NCI-H2227 (cell line): ENCODE results near the gene MTX1.
"Not testable (repeated sequence)": the region's sequence is repeated elsewhere in the genome, so short reads cannot be mapped to it uniquely, and the experiment has no call there.

Source experiments
- DNase-seq: peaks from one replicate; lab custom pipeline; 2025; ENCODE audit not compliant: unreplicated experiment; lab: John Stamatoyannopoulos, UW

Gene MTX1

DNA sequence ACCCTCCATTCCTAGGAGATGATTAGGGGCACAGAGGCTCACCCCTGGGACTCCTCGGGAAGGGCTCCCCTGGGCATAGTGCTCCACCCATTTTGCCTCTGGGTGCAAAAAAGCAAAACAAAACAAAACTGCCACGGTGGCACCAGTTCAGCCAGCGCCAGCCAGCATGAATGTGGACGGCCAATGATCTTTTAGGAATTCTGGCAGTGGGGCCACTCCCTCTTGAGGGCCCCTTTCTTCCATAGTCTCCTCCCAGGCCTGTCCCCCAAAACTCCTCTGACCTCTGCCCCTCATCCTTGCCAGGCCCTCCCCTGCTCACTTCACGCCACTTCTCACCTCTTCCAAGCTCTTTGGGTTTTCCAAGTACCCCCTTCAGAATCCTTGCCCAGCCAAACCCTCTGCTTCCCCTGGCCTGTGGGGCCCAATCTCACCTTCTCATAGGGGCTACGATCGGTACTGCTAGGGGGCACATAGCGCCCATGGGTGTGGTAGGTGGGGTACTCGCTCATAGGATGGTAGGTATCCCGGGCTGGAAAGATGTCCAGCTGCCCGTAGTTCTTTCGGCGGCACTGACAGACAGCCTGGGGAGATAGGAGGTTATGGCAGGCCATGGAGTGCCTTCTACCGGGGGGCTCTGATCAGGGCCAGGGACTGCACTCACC, 21.6 kb upstream of the MTX1 start:
- DNase-seq, result no peak

DNA sequence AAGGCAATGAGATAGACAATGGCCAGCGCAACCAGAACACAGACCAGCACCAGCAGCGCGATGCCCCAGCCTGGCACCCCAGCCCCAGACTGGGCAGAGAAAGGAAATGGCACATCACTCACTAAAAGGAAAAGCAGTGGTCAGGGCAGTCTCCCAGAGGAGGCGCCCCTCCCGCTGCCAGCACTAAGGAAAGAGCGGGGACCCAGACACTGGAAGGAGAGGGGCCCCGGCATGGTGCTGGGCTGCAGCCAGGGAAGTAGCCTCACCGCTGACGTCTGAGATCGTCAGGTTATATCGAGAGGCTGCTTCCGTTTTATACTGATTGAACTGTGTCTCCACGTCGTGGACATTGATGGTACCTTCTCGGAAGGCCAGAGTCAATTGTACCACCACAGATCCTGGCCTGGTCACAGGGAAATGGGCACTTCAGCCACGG, 21.0 kb upstream of the MTX1 start:
- DNase-seq, result no peak

GRCh38 chr1:155188268-155188667, 20.2 kb upstream of the MTX1 start:
- no peak for DNase-seq

DNA sequence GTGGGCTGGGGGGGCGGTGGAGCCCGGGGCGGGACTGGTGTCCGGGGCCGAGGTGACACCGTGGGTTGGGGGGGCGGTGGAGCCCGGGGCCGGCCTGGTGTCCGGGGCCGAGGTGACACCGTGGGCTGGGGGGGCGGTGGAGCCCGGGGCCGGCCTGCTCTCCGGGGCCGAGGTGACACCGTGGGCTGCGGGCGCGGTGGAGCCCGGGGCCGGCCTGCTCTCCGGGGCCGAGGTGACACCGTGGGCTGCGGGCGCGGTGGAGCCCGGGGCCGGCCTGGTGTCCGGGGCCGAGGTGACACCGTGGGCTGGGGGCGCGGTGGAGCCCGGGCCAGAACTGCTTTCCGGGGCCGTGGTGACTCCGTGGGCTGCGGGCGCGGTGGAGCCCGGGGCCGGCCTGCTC, 18.6 kb upstream of the MTX1 start:
- not testable (repeated sequence) for DNase-seq

- DNase-seq, result no peak
These were observed 16.6 kb upstream of the MTX1 start for GRCh38 chr1:155191904-155192303.

DNA sequence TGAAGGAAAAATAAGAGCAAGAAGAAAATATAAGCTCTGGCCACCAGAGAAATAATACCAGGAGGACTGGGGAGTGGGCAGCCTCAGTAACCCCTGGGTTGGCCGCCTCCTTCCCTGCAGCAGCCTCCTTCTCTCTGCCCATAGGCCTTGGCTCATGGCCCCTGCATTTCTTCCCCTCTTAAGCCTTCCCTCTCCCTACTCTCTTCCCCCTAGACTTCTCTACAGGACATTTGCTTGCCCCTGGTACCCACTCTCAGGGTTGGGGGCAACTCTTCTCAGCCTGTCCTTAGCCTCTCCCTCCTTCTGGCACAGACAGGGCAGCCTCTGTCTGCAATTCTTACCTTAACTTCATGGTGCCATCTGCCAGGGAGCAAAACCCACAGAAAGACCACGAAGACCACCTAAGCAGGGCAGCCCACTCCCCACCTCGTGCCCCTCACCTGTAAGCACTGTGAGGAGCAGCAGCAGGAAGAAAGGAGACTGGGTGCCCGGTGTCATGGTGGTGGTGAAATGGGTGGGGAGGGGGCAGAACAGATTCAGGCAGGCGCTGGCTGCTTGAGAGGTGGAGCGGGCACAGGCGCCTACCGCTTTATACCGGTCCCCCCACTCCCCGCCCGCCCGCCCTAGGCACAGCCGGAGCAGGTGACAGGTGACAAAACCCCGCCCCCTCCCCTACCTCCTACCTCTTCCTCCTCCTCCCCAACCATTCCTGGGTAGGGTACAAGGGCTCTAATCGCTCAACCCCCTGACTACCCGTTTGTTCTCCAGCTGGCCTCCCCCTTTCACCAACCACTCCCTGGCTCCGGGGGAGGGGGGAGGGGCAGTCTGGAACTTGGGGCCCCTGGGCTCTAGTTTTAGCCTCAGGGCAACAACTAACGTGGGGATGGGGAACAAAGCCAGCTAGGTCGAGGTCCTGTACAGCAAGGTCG, 15.9 kb upstream of the MTX1 start:
- DNase-seq, result no peak

GRCh38 chr1:155193275-155193990, 15.1 kb upstream of the MTX1 start:
- peak; percentile 92 for DNase-seq

DNA sequence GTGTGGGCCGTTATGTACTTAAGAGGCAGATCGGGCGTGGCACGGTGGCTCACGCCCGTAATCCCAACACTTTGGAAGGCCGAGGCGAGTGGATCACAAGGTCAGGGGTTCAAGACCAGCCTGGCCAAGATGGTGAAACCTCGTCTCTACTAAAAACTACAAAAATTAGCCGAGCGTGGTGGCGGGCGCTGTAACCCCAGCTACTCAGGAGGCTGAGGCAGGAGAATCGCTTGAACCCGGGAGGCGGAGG, 14.6 kb upstream of the MTX1 start:
- DNase-seq, result not testable (repeated sequence)

GRCh38 chr1:155195201-155196102, 13.0 kb upstream of the MTX1 start:
- peak; percentile 67 for DNase-seq

DNA sequence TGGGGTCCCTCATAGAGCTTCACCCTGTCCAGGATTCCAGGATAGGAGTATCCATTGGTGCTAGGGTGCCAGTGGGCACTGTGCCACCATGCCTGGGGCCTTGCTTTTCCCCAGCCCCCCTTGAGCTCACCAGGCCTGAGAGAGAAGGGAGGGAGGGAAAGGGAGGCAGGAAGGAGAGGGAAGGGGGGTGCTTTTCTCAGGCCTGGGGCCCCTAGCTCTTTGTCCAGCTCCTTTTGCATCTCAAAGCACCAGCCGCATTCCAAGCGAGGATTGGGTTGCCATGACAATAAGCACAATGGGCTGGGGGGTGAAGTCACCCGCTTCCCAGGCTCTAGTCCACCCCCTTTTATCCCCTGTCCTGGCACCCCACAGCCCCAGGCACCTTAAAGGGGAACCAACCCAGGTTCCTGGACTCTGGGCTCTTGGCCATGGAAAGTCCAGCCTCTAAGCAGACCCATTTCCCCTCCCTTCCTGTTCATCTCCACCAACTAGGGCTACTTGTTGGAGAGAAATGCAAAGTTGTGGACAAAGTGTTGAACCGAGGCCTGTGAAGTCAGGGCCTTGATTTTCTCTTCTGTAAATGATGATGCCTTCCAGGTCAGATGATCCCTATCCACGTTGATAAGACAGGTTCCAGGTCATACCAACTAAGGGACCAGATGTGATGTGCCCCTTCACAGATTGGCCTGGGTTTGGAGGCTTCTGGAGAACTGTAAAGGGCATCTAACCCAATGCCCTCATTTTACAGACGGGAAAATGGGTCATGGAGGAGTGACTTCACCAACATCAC, 12.2 kb upstream of the MTX1 start:
- peak; percentile 55 for DNase-seq

- no peak for DNase-seq
These were observed 11.4 kb upstream of the MTX1 start for GRCh38 chr1:155196893-155197638.

DNA sequence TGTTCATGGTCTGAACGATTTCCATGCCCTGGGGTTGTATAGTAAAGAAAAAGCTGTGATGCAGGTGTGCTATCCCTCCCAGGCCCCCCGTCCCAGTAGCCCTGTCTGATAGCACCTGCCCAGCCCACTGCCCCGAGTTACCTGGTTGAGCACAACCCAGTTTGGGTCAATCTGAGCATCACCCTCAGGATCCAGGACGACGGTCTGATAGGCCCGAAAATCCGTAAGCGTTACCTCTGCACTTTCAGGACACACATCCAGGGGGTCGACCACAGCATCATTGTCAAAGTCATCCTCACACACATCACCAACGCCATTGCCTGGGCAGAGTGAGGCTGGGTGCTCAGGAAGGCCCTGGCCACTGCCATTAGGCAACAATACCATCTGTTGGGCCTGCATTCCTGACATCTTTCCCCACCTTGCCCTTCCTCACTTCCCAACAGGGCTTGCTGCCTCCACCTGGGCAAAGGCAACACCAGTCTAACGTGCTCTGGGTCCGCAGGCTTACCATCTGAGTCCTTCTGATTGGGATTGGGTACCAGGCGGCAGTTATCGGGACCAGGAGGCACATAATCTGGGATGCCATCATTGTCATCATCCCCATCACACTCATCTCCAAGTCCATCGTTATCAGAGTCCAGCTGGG, 10.5 kb upstream of the MTX1 start:
- DNase-seq, result no peak

DNA sequence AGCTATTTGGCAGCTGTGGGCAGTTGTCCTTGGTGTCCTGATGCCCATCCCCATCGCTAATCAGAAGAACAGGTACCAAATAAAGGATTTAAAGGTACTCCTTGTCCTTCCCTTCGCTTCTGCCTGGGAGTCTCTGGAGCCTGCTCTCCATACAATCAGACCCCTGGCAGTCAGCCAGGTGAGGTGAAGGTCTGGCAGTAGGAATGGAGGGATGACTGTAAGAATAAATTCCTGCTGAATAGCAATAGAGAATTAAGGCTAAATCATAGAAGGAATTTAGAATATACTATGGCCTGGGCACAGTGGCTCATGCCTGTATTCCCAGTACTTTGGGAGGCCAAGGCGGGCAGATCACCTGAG, 10.0 kb upstream of the MTX1 start:
- no peak for DNase-seq

- DNase-seq, result no peak
These were observed 8.7 kb upstream of the MTX1 start for GRCh38 chr1:155199792-155200191.

DNA sequence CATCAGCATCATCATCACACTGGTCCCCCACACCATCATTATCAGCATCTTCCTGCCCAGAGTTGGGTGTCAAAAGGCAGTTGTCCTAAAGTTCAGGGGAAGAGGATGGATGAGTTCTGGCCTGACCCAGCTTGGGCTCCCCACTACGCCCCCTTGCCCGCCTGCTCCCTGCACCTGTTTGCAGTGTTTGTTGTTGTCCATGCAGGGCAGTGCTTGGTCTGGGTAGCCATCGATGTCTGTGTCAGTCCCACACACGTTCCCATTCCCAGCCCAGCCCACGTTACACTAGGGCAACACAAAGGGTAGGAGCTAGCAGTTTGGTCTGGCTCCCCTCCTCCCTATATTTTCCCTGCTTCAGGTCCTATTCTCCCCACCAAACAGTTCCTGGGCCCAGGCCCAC, 7.6 kb upstream of the MTX1 start:
- DNase-seq, result no peak

- DNase-seq, result no peak
These were observed 6.3 kb upstream of the MTX1 start for GRCh38 chr1:155202198-155202597.

- no peak for DNase-seq
These were observed 5.6 kb upstream of the MTX1 start for GRCh38 chr1:155202731-155203515.

GRCh38 chr1:155205035-155205434, 3.5 kb upstream of the MTX1 start:
- DNase-seq, result no peak
